ENCODE data around the gene ZNF346.
"Not testable (repeated sequence)": the region's sequence is repeated elsewhere in the genome, so short reads cannot be mapped to it uniquely, and the experiment has no call there.

Gene ZNF346

GRCh38 chr5:177022386-177023302, at the start of gene ZNF346:
TSS of gene ZNF346 (plus strand) at chr5:177022696. CDS start at chr5:177022739, 43 bp downstream.
- DNase-seq: peak; percentile 94

GRCh38 chr5:176979669-176980068, 42.8 kb upstream of the ZNF346 start:
- DNase-seq: no peak

GRCh38 chr5:176980818-176981217, 41.7 kb upstream of the ZNF346 start:
- DNase-seq: no peak

GRCh38 chr5:176983112-176983511, 39.4 kb upstream of the ZNF346 start:
- DNase-seq: not testable (repeated sequence)

- not testable (repeated sequence) for DNase-seq
Measured at GRCh38 chr5:176983593-176983992, 38.9 kb upstream of the ZNF346 start.

GRCh38 chr5:176984176-176984575, 38.3 kb upstream of the ZNF346 start:
- DNase-seq: not testable (repeated sequence)

- DNase-seq: peak; percentile 51
Measured at GRCh38 chr5:176985516-176985915, 37.0 kb upstream of the ZNF346 start.

GRCh38 chr5:176986280-176986679, 36.2 kb upstream of the ZNF346 start:
- DNase-seq: no peak

- DNase-seq: no peak
Measured at GRCh38 chr5:176987583-176987982, 34.9 kb upstream of the ZNF346 start.

- DNase-seq: not testable (repeated sequence)
Measured at GRCh38 chr5:176993081-176993480, 29.4 kb upstream of the ZNF346 start.

- DNase-seq: peak; percentile 12
Measured at GRCh38 chr5:176994460-176995121, 27.9 kb upstream of the ZNF346 start.

GRCh38 chr5:176995122-176995490, 27.4 kb upstream of the ZNF346 start:
- DNase-seq: no peak

- DNase-seq: no peak
Measured at GRCh38 chr5:176995896-176996767, 26.4 kb upstream of the ZNF346 start.

GRCh38 chr5:176996780-176997179, 25.7 kb upstream of the ZNF346 start:
- DNase-seq: no peak

- no peak for DNase-seq
Measured at GRCh38 chr5:176998828-176999227, 23.7 kb upstream of the ZNF346 start.

- DNase-seq: not testable (repeated sequence)
Measured at GRCh38 chr5:176999526-176999925, 23.0 kb upstream of the ZNF346 start.

GRCh38 chr5:177003649-177004048, 18.8 kb upstream of the ZNF346 start:
- DNase-seq: no peak

GRCh38 chr5:177004961-177005360, 17.5 kb upstream of the ZNF346 start:
- DNase-seq: no peak

GRCh38 chr5:177005619-177006264, 16.8 kb upstream of the ZNF346 start:
- peak; percentile 64 for DNase-seq

GRCh38 chr5:177006265-177006972, 16.1 kb upstream of the ZNF346 start, which contains the start of gene UIMC1:
TSS of gene UIMC1 (minus strand) at chr5:177006779. CDS start at chr5:176982615, 24,164 bp downstream.
- peak; percentile 94 for DNase-seq

- DNase-seq: no peak
Measured at GRCh38 chr5:177008716-177009115, 13.8 kb upstream of the ZNF346 start.

- no peak for DNase-seq
Measured at GRCh38 chr5:177010153-177010552, 12.3 kb upstream of the ZNF346 start.

Measured in CD4-positive, alpha-beta T cell treated with Interleukin-17A for 1 hour (primary cell).